ENCODE measurements around the gene RBM38.

RBM38 gene

DNA sequence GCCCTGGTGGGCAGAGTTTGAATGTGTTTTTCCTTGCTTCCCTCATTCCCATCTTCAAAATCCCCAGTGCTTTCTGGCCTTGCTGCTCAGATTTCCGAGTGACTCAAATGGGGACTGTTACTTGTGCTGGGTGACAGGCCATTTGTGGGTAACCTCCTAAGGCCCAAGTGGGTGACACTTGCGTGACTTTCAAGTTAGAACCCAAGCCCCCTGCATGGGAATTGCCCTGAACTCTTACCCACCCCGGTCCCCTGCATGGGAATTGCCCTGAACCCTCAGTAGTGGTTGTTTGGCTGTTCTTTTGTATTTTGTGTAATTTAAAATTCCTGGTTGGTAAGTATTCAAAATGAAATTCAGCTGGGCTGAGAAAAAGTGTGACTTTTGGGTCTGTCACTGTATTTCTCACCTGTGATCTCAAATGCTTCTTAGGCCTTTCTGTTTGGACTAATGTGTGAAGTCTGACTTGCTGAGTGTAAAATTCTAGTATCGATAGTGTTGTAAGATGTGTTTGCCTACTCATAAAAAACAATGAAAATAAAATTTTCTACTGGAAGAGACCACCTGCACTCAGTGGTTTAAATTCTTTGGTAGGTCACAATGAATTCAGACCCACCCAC, 12.4 kb upstream of the RBM38 start:
- Histone ChIP-seq H3K27me3 (ENCODE audit: insufficient read depth, poor library complexity, severe bottlenecking) (no peaks in the 10 kb centered on the region), H3K36me3 (ENCODE audit: low read depth) (peaks cover 51% of the 10 kb centered on the region), H3K9me3 (ENCODE audit: severe bottlenecking) (no peaks in the 10 kb centered on the region), H3K4me3 (ENCODE audit: severe bottlenecking) (no peak overlapping the region), H3K4me1 (ENCODE audit: insufficient read depth, poor library complexity, severe bottlenecking) (no peaks in the 10 kb centered on the region), H3K27ac (ENCODE audit: poor library complexity, severe bottlenecking) (no peak overlapping the region)
- ATAC-seq (ENCODE audit: low read depth) (no peak), DNase-seq (ENCODE audit: low spot score) (peak; percentile 56)
- TF ChIP-seq, protein P1, sequence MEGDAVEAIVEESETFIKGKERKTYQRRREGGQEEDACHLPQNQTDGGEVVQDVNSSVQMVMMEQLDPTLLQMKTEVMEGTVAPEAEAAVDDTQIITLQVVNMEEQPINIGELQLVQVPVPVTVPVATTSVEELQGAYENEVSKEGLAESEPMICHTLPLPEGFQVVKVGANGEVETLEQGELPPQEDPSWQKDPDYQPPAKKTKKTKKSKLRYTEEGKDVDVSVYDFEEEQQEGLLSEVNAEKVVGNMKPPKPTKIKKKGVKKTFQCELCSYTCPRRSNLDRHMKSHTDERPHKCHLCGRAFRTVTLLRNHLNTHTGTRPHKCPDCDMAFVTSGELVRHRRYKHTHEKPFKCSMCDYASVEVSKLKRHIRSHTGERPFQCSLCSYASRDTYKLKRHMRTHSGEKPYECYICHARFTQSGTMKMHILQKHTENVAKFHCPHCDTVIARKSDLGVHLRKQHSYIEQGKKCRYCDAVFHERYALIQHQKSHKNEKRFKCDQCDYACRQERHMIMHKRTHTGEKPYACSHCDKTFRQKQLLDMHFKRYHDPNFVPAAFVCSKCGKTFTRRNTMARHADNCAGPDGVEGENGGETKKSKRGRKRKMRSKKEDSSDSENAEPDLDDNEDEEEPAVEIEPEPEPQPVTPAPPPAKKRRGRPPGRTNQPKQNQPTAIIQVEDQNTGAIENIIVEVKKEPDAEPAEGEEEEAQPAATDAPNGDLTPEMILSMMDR (IDR thresholded peaks at IDR 0.05; ENCODE audit: poor library complexity, severe bottlenecking) = no peak

DNA sequence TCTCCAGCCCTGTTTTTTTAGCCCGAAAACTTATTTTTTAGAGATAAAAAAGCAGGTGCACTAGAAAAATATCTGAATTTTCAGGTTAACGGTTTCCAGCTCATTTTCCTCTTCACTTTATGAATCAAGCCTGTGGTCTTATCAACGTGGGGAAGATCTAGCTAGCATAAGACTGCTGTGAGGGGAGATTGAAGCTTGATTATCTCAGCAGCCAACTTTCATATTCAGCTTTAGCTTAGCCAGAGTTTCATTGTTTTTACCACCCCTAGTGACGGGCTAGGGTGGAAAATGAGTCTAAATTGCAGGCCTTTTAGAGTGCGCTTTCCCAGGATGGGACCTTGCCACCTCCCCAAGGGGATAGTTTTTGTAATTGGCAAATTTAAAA, 11.9 kb upstream of the RBM38 start:
- Histone ChIP-seq H3K4me3 (ENCODE audit: severe bottlenecking) (no peak overlapping the region), H3K9me3 (ENCODE audit: severe bottlenecking) (no peaks in the 10 kb centered on the region), H3K27me3 (ENCODE audit: insufficient read depth, poor library complexity, severe bottlenecking) (no peaks in the 10 kb centered on the region), H3K4me1 (ENCODE audit: insufficient read depth, poor library complexity, severe bottlenecking) (no peaks in the 10 kb centered on the region), H3K36me3 (ENCODE audit: low read depth) (peaks cover 46% of the 10 kb centered on the region), H3K27ac (ENCODE audit: poor library complexity, severe bottlenecking) (no peak overlapping the region)
- no peak for ATAC-seq (ENCODE audit: low read depth)
- DNase-seq (ENCODE audit: low spot score) = no peak
- TF ChIP-seq, protein P1 (IDR thresholded peaks at IDR 0.05; ENCODE audit: poor library complexity, severe bottlenecking) = no peak

DNA sequence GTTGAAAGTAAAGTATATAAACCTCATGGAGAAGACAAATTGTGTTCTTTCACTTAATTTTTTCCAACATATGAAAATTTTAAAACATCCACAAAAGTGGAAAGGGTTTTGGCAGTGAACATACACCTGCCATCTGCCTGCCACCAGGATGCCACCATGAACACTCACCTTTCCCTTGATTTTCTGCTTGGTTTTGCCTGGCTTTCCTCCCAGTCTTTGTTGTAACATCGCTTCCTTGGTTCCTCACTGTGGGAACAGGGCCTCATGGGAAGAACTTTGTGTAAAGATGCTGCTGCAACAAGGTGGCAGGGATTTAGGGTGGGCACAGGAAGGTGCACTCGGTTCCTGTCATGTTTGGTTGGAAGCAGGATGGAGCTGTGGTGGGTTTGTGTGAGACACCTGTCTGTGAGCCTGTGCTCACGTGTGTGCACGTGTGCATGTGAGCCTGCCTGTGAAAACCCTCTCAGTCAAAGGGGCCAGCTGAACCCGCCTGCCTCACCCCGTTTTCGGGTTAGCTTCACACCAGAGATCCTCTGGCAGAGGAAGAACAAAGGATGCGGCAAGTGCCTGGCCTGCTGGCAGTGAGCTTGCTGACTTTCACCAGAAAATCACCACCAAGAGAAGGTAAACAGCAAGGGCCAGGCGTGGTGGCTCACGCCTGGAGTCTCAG, 11.0 kb upstream of the RBM38 start:
- Histone ChIP-seq H3K36me3 (ENCODE audit: low read depth) (peaks cover 38% of the 10 kb centered on the region), H3K27me3 (ENCODE audit: insufficient read depth, poor library complexity, severe bottlenecking) (no peaks in the 10 kb centered on the region), H3K27ac (ENCODE audit: poor library complexity, severe bottlenecking) (no peak overlapping the region), H3K9me3 (ENCODE audit: severe bottlenecking) (no peaks in the 10 kb centered on the region), H3K4me1 (ENCODE audit: insufficient read depth, poor library complexity, severe bottlenecking) (no peaks in the 10 kb centered on the region), H3K4me3 (ENCODE audit: severe bottlenecking) (no peak overlapping the region)
- no peak for ATAC-seq (ENCODE audit: low read depth)
- DNase-seq (ENCODE audit: low spot score) = peak; percentile 69
- TF ChIP-seq, protein P1 (IDR thresholded peaks at IDR 0.05; ENCODE audit: poor library complexity, severe bottlenecking) = no peak

DNA sequence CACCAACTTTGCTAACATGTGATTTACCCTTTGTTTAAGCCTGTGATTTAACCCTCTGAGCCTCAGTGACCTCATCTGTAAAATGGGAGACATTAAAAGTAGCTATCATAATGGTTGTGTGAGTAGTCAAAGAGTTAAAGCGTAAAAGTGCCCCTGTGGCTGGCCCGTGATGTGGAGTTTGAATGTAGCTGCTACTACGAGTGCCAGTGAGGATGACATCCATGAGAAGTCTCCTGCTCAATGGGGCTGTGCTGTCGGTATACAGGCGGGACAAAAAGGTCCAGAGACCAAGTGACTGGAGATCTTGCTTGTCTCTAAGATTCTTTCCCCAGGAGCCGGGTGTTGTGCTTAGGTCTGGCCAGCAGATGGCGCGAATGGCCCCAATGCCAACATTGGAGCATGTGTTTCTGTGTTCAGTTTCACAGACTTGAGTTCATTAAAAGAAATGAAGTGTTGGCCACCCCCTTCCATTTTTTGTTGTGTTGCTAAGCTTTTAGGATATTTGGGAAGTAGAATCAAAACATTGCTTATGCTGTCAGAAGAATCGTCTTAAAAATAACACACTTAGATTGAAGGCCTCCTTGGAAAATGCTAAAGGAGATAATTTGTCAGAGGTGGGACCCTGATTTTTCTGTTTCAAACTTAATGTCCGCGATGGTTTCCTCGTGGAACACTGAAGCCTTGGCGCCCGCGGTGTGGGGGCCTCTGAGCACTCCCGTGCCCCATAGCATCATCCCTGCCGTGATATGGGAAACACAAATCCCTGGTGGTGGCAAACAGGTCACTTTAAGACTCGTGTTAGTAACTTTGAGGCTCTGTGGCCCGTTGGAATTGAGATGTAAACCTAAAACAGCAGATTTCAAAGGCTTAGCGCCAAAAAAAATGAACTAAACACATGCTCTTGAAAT, 9.3 kb upstream of the RBM38 start:
- TF ChIP-seq, protein P1 (IDR thresholded peaks at IDR 0.05; ENCODE audit: poor library complexity, severe bottlenecking) = peak; percentile 100
- H3K9me3 ChIP-seq (ENCODE audit: severe bottlenecking) = no peaks in the 10 kb centered on the region
- no peak overlapping the region for H3K27ac ChIP-seq (ENCODE audit: poor library complexity, severe bottlenecking)
- DNase-seq (ENCODE audit: low spot score) (peak; percentile 80), ATAC-seq (ENCODE audit: low read depth) (peak; percentile 65)
- H3K36me3 ChIP-seq (ENCODE audit: low read depth) = peaks cover 21% of the 10 kb centered on the region
- H3K27me3 ChIP-seq (ENCODE audit: insufficient read depth, poor library complexity, severe bottlenecking) = no peaks in the 10 kb centered on the region
- no peak overlapping the region for H3K4me3 ChIP-seq (ENCODE audit: severe bottlenecking)
- H3K4me1 ChIP-seq (ENCODE audit: insufficient read depth, poor library complexity, severe bottlenecking) = no peaks in the 10 kb centered on the region
